HepG2 (cell line): ENCODE measurements around the gene GYPC.

Experiments
- ESRRA ChIP-seq: sonication (generic); formaldehyde crosslinking; IDR thresholded peaks from 2 replicates; pipeline ENCODE4 v1.5.1; 2020; ENCODE audit warnings: mild to moderate bottlenecking, low read depth, missing genetic modification reagents
- EZH2 ChIP-seq: conservative IDR thresholded peaks from 2 replicates; pipeline ENCODE4 v1.6.1; 2012; ENCODE audit warnings: mild to moderate bottlenecking, low read depth, low read length, moderate library complexity
- HDAC2 ChIP-seq: sonication (generic); formaldehyde crosslinking; IDR thresholded peaks from 2 replicates; pipeline ENCODE4 v1.4.0; 2020; ENCODE audit warnings: missing genetic modification reagents
- SSRP1 ChIP-seq: IDR thresholded peaks from 2 replicates; pipeline ENCODE4 v1.6.1; 2016; ENCODE audit warnings: control low read depth
- ZNF75D ChIP-seq: sonication (generic); formaldehyde crosslinking; IDR thresholded peaks from 2 replicates; pipeline ENCODE4 v1.8.1; 2023; ENCODE audit warnings: missing genetic modification reagents, mild to moderate bottlenecking, borderline replicate concordance
- ZNF761 ChIP-seq: sonication (generic); formaldehyde crosslinking; conservative IDR thresholded peaks from 2 replicates; pipeline ENCODE4 v1.4.0; 2020; ENCODE audit warnings: mild to moderate bottlenecking, missing genetic modification reagents

- no peak for TF ChIP-seq ZNF75D (CRISPR knock-in tag)
- no peak for TF ChIP-seq ZNF761 (CRISPR knock-in tag)
- TF ChIP-seq ESRRA = no peak
- no peak for TF ChIP-seq SSRP1 (CRISPR knock-in tag)
- TF ChIP-seq HDAC2 (CRISPR knock-in tag) = no peak
- TF ChIP-seq EZH2 = no peak
Observed at GRCh38 chr2:126634273-126634861, 21.6 kb upstream of the GYPC start.
